GM21737 (cell line): ENCODE measurements around the gene KHSRP.
"Not testable (repeated sequence)": the region's sequence is repeated elsewhere in the genome, so short reads cannot be mapped to it uniquely, and the experiment has no call there.

ENCODE experiments used
- ATAC-seq: cut with Tn5 transposase; IDR thresholded peaks from one replicate; pipeline ENCODE4 v1.9.1; 2021; ENCODE audit warnings: mild to moderate bottlenecking, moderate library complexity; ENCODE audit not compliant: unreplicated experiment

KHSRP gene

GRCh38 chr19:6452223-6452614, 27.6 kb upstream of the KHSRP start:
- no peak for ATAC-seq

- no peak for ATAC-seq
Measured at GRCh38 chr19:6451583-6452222, 27.1 kb upstream of the KHSRP start.

GRCh38 chr19:6450166-6450565, 25.6 kb upstream of the KHSRP start:
- no peak for ATAC-seq

DNA sequence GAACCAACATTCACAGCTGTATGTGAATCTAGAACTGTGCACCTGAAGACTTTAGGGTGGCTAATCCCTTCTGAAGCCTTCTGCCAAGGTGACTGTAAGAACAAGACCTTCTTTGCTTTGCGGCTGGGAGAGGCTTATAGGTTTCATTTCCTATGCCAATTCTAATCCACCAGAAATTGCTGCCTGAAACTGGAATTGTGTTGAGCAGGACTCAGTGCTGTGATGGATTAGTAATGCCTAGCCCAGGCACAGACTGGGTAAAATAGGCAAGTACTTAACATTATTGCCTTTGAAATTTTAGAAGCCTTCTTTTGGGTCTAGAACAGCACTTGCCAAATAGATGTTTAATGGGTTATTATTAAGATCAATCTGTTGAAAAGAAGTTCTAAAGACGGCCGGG, 23.4 kb upstream of the KHSRP start:
- no peak for ATAC-seq

GRCh38 chr19:6446452-6446851, 21.8 kb upstream of the KHSRP start:
- ATAC-seq: no peak

DNA sequence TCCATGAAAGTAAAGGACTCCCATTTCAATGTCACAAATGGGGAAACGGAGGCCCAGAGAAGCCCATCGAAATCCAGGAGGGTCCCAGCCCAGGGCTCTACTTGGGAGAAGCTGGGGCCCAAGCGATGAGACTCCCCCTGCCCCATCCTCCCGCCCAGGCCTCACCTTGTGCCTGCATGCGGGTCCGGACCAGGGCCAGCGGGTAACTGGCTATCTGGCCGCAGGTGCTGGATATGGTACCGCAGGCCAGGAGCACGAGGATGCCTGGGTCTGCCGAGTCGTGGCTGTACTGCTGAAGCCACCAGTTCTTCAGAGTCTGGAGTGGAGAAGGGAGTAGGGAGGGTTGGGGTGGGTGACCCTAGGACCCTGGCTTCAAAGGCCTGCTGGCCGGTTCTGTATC, 19.4 kb upstream of the KHSRP start:
- no peak for ATAC-seq

GRCh38 chr19:6442087-6442688, 17.6 kb upstream of the KHSRP start:
- ATAC-seq: no peak

GRCh38 chr19:6440905-6441304, 16.3 kb upstream of the KHSRP start:
- ATAC-seq: no peak

- ATAC-seq: no peak
Measured at GRCh38 chr19:6439743-6440142, 15.1 kb upstream of the KHSRP start.

DNA sequence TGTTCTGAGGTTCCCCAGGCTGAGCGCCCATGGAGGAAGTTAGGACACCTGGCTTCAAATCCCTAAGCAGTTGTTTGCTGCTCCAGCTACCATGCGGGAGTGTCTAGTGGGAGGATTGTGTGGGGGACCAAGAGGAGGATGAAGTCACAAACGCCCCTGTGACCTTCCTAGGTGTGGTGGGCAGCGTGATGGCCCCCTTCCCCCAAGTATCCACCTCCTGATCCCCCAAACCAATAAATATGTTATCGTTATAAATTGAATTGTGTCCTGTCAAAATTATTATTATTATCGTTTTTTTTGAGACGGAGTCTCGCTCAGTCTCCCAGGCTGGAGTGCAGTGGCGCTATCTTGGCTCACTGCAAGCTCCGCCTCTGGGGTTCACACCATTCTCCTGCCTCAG, 9.1 kb upstream of the KHSRP start, which contains the start of gene SLC25A41:
Gene SLC25A41, minus strand, starts transcription at position 101 of the 400 bp plus-strand sequence. Its CDS starts 70 bp downstream, at position 31.
- no peak for ATAC-seq

DNA sequence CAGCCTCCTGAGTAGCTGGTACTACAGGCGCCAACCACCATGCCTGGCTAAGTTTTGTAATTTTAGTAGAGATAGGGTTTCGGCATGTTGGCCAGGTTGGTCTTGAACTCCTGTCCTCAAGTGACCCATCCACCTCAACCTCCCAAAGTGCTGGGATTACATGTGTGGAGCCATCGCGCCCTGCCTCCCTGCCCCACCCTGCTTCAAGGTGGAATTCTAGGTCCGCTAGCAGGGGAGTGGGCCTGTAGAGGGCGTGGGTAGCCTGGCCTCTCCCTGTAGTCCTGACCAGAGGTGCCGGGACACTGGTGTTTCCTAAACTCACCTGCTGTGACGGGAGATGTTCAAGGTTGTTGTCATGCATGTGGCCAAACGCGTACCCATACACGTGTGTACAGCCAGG, 8.6 kb upstream of the KHSRP start:
- no peak for ATAC-seq

- ATAC-seq: no peak
Measured at GRCh38 chr19:6431891-6432290, 7.3 kb upstream of the KHSRP start.

DNA sequence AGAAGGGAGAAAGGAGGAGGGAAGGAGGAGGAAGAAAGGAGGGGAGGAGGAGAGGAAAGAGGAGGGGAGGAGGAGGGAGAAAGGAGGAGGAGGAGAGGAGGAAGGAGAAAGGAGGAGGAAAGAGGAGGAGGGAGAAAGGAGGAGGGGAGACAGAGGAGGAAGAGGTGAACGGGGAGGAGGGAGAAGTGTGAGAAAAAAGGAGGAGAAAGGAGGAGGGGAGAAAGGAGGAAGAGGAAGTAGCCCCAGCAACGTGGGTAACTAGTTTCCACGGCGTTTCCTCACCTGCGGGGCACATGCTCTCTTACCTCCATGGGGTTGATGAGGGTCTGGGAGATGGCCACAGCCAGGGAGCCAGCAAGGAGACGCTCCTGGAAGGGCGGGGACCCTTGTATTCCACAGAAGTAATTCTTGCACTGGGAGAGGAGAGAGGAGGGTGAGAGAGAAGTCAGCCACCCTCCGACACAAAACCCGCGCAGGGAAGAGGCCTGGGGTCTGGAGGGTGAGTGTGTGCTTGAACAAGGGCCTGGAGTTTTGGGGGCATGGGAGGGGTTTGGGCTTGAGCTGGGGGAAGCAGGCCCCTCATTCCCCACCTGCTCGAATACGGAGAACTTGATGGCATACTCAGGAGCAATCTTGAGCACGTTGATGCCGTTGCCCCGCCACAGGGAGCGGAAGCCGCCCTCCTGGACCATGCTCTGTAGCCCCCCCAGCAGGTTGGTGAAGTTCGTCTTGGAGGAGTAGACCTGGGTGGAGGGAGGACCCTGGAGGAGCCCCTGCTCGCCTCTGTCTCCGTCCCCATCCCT, 5.0 kb upstream of the KHSRP start:
- no peak for ATAC-seq

DNA sequence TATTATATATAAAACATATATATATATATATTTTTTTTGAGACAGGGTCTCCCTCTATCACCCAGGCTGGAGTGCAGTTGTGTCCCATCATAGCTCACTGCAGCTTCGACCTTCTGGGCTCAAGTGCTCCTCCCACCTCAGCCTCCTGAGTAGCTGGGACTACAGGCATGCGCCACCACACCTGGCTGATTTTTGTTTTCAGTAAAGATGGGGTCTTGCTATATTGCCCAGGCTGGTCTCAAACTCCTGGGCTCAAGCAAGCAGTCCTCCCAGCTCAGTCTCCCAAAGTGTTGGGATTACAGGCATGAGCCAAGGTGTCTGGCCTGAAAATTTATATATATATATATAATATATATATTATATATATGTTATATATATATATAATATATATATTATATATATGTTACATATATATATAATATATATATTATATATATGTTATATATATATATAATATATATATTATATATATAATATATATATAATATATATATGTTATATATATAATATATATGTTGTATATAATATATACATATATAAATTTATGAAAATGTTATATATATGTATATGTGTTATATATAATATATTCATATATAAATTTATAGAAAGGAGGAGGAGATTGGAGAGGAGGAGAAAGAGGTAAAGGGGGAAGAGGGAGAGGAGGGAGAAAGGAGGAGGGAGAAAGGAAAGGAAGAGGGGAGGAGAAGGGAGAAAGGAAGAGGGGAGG, 4.2 kb upstream of the KHSRP start:
- not testable (repeated sequence) for ATAC-seq

DNA sequence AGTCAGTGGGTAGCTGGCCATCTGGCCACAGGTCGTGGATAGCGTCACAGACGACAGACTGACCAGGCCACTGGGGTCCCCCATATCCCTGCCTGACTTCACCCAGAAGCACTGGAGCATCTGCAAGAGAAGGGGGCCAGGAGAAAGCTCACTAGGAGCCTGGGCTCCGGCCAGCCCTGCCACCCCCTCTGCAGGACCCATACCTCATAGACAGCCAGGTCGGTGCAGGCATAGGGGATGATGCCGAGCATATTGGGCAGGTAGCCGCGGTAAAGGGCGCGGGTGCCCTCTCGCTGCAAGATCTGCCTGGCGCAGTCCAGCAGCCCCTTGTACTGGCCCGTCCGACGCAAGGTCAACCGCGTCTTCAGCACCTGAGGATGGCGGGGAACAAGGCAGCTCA, 2.5 kb upstream of the KHSRP start:
- no peak for ATAC-seq

DNA sequence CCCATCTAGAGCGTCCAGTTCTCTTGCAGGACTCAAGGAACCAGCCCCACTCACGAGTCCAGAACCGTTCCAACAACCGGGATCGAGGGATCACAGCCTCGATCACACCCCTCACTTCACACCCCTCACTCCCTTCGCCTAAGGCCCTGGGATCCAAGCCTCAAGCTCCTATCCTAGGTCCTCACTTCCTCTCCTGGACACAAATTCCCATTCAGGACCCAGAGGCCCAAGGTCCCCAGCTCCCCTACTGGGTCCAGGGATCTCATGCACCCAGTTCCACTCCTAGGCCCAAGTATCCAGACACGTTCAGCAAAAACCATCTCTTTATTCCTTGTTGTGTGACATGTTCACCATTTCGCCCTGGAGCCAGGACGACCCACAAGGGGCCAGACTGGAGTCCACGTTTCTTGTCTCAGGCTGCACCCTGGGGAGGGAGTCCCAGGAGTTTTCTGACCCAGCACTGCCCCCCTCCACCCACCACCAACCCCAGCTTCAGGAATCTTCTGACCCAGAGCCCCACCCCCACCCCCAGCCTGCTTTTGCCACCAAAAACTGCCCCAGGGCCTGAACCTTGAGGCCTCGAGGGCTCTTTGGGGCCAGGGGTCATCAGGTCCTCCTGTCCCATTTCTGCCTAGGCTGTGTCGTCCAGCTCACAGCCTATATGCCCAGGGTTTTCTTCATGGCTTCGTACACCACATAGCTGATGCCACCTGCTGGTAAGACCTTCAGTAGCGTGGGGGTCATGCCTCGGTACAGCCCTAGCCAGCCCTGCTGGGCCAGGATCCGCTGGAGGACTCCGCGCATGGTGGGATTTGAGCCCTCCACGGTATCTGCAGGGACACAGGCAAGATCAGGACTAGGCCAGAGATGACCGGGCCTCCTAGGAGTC, 1.4 kb upstream of the KHSRP start:
- ATAC-seq: no peak

GRCh38 chr19:6424939-6425731, 524 bp upstream of the KHSRP start:
- ATAC-seq: peak; percentile 79

GRCh38 chr19:6423499-6424194, 964 bp downstream of the KHSRP start:
- ATAC-seq: no peak
